HG03097 (cell line): ENCODE measurements around the gene TEX12.
"Not testable (repeated sequence)": the region's sequence is repeated elsewhere in the genome, so short reads cannot be mapped to it uniquely, and the experiment has no call there.

ENCODE experiments used
- ATAC-seq: cut with Tn5 transposase; IDR thresholded peaks from one replicate; pipeline ENCODE4 v1.9.1; 2021; ENCODE audit not compliant: unreplicated experiment, low FRiP score

The TEX12 gene, protein sequence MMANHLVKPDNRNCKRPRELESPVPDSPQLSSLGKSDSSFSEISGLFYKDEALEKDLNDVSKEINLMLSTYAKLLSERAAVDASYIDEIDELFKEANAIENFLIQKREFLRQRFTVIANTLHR

DNA sequence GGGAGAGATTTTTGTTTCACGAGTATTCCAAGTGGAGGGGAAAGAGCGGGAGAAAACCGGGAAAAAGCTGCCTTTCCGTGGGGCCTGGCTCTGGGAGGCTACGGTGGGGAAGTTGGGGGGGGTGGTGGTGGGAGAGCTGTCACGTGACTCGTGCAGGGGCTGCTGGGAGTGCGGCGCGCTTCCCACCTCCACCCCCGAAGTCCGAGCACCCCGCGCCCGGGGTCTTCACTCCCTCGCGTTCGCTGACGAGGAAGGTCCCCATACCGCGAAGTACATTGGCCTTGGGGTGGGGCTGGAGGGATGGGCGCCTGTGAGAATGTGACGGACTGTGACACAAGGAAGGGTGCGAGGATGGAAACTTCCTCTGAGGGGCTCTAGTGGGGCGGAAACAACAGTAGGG is at the start of gene TEX12:
TSS of gene TEX12 (plus strand) at position 228 of the 400 bp plus-strand sequence. CDS start 1,897 bp downstream, outside the sequence.
- no peak for ATAC-seq

DNA sequence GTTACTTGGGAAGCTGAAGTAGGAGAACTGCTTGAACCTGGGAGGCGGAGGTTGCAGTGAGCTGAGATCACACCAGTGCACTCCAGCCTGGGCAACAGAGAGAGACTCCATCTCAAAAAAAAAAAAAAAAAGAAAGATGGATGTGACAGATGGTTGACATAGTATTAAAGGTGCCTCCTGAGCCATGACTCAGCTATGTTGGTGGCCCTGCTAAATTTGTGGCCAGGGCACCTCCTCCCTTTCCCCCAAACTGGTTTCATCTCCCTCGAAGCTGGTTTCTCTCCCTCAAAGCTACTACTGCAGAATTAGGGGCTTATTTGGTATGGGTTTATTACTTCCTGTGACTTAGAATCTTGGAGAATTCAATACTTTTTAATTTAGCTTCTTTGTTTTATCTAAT is 49.0 kb upstream of the TEX12 start:
- ATAC-seq = no peak

DNA sequence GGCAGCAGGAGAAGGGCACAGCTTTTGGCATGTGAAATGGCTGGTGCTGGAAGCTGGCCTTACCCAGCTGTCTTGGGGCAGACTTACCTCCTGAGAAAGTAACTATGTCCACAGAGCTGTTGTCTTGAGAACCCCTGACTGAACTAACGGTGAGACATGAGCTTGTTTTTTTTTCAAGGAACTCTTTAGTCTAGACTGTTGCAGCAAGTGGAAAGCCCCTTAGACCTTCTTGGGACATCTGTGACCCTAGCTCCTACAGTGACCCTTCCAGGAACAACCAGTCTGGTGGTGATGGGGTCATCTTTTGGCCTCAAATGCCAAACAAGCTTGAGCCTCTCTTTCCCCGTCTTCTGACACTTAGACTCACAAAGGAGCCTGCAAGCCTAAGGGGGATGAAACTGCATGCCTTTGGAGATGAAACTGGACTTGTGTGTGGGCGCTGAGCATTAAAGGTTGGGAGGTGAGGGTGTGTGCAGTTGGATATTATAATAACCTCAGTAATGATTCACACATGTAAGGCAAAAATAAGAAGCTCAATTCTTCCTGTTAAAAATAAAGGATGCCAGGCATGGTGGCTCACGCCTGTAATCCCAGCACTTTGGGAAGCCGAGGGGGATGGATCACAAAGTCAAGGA is 45.1 kb upstream of the TEX12 start:
- ATAC-seq = no peak

DNA sequence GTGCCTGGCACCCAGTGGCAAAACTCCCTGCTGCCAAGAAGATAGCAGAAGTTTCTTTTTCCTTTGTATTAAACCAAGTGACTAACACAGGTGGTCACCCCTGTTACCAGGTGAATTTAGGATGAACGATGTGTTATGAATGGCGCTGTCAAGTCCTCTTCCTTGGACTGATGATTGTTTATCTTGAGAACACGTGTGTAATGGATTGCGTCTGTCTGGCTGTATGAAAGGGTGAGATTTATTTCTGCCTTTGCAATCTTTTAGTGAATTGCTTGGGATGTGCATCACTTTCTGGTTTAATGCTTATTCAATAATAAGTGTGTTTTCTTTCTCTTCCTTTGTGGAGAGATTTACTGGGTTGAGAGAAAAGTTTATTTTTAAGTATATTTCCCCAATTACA is 44.0 kb upstream of the TEX12 start:
- ATAC-seq = no peak

DNA sequence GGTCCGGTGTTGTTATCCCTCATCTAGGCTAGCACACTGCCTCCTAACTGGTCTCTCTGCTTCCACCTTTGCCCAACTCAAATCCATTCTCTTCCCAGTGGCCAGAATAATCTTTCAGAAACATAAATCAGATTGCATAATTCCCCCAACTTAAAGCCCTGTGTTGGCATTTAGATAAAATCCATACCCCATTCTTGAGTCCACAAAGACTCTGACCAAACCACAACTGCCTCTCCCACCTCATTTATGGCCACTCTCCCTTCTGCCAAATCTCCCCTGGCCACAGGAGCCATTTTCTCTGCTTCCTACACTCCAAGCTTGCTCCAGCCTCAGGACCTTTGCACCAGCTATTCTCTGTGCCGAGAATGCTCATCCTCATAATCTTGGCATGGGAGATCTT is 40.1 kb upstream of the TEX12 start:
- ATAC-seq = no peak

DNA sequence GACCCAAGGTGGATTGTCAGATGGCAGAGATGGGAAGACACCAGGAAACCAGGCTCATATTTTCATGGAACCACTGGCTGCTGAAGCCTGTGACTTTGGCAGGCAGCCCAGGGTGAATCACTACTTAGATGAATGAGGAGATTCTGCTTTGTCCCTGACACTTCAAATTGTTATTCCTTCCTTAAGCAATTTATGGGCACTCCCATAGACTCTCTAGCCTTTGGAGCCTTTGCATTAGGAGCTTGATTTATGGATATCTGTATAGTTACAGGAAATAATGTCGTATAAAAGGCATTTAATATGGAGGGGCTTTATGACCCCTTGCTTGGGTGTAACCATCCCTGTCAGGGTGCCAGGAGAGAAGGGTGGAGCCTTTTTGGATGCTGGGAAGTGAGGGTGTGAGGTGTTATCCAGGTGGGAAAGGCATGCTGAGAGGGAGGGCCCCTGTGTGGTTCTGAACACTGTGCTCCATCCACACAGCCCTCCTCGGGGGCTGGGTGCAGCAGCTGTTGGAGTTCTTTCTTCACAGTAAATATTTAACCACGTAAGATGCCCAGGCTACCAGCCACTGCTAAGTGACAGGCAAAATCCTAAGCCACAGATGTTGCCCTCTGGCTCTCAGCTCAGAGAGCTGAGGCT is 38.6 kb upstream of the TEX12 start:
- ATAC-seq = no peak

DNA sequence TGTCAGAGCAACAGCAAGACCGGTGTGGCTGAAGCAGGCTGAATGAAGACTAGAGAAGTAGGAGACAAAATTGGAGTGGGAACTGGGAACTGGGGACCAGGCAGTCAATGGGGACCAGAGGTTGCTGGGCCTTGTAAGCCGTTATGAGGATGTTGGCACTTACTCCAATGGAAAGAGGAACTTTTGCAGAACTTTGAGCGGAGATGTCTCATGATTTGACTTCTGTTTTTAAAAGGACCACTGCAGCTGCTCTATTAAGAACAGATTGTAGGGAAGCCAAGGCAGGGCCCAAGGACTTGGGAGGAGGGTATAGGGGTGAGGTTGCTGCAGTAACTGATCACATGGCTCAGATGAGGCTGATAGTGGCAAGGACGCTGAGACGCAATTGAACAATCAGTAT is 37.5 kb upstream of the TEX12 start:
- ATAC-seq = no peak

DNA sequence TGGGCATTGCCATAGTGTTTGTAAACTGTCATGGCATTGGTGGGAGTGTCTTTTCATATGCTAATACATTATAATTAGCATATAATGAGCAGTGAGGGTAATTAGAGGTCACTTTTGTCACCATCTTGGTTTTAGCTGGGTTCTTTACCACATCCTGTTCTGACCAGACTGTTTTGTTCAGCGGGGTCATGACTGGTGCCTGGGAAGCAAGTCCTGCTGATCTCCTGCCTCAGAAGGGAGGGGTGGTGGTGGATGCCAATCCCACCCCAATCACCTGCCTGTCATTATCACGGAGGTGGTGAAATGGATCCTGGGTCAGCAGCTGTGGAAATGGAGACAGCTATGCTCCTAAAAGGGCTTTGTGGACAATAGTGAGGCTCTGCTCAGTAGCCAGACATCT is 34.4 kb upstream of the TEX12 start:
- no peak for ATAC-seq

DNA sequence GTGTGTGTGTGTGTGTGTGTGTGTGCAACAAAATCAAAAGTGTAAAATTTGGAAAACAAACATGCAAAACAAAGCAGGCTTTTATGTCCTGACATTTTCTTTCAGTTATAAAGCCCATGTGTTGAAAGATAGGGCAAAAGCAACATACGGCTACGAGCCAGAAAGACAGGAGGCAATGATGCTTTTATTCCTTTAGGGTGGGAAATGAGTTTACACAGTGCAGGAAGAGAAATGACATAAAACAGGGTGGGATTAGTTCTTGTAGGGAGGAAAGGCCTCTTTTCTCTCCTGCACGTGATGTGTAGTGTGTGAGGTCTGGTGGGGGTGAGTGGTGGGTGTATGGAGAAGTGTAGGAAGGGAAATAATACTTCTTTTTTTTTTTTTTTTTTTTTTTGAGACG is 32.7 kb upstream of the TEX12 start:
- ATAC-seq = no peak

DNA sequence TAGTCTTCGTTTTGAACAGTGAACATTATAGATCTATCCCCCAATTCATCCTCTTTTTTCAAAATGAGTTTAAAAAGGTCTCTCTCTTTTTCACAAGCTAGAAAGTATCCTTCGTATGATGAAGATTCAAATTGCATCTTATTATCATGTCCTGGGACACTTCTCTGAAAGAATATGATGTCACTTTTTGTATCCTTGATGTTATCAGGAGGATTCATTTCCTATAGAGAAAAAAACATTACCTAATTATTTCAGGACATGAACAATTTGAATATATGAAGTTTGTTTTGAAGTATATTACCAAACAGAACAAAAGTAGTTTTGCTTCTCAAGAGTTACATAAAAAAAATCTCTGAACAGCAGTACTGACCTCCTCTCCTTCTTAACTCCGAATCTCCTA is 23.6 kb upstream of the TEX12 start:
- ATAC-seq = no peak

DNA sequence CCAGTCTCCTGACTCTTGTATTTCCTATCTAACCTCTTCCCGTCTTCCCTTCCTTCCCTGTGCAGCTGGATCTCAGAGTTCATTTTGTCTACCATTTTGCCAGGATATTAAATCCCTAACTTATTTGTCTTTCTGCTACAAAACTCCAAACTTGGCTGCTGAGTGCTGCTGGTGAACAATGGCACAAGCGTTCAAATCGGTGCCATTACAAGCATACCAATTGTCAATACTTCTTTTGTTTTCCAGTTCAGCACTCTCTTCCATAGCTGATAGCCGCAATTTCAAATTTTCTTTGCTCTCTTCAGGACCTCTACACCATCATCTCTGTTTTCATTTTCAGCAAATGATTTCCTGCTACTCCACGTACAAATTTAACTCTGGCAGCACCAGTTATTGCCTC is 16.7 kb upstream of the TEX12 start:
- ATAC-seq = no peak

DNA sequence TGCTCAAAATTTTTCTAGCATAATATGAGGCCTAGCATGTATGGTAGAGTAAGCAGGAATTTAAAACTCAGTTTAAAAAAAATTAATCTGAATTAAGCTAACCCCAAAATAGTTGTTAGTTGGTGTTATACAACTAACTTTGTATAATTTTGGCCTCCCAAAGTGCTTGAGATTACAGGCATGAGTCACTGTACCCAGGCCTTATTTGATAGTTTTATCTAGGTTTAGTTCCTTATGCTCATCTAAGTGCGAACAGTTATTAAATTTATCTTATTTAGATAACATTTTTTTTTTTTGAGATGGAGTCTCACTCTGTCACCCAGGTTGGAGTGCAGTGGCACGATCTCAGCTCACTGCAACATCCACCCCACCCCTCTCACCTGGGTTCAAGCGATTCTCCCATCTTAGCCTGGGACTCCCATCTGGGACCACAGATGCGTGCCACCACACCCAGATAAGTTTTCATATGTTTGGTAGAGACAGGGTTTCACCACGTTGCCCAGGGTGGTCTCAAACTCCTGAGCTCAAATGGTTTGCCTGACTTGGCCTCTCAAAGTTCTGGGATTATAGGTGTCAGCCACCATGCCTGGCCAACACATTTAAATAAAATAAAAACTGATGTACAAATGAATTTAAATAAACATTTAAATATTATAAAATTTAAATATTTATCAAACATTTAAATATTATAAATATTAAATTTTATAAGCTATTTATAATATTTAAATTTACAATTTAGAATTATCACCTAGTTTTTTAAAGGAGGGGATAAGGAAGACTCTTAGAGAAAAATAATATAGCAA is 10.8 kb upstream of the TEX12 start:
- ATAC-seq = no peak

DNA sequence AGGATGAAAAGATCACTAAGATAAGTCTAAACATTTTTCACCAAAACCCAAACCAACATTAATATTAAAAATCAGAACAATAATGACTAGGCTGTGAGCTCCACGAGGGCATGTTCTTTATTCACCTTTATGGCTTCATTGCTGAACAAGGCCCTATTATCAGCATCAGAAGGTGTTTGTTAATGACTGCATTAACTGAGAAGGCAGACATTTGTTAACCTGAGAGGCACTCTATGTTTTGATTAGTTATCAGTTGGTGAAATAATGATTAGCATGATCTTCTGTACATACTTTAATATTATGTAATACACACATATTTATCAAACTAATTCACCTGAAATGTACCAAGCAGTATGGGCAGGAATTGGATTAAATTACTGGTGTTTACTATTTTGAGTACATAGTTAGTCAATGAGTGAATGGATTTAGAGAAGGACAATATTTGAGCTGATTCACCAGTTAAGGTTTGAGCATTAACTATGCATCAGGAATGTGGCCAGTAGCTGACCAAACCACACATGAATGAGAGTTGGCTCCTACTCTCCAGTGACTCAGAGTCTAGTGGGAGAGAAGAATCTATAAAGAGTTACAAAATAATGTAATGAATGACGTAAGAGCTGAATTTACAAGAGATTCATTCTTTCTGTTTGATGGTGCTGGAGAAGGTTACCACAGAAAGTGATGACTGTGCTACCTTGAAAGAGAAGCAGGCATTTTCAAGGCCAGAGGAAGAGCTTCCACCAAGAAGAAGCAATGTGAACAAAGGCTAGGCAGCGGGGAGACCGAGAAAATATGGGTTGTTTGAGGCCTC is 10.0 kb upstream of the TEX12 start:
- no peak for ATAC-seq

DNA sequence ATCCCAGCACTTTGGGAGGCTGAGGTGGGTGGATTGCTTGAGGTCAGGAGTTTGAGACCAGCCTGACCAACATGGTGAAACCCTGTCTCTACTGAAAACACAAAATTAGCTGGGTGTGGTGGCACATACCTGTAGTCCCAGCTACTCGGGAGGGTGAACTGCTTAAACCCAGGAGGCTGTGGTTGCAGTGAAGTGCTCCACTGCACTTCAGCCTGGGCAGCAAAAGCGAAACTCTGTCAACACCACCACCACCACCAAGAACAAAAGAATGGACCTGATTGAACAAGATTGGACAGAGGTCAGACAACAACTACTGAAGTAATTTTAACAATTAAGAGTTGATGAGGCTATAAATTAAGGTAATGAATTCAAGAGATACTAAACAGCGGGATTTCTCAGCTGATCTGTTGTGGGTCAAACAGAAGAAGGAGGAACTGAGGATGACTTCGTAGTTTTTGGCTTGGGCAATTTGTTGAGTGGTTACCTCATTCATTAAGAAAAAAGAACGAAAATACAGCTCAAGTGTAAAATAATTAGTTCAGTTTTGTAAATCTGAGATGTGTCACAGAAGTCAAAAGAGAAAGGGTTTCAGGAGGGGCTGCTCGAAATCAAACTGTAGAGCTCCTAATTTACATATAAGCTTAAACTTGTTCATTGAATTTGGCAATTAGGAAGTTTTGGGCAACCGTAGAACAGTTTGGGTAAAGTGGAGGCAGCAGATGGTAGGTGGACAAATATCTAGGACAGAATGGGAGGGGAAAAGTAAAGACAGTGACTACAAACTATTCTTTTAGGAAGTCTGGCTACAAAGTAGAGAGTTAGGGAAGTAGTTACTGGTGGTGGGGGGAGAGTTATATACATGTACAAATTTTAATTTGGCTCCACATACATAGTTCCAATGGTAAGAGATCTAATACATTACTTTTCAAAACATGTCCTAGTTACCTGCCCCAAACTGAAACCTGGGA is 7.8 kb upstream of the TEX12 start:
- no peak for ATAC-seq

DNA sequence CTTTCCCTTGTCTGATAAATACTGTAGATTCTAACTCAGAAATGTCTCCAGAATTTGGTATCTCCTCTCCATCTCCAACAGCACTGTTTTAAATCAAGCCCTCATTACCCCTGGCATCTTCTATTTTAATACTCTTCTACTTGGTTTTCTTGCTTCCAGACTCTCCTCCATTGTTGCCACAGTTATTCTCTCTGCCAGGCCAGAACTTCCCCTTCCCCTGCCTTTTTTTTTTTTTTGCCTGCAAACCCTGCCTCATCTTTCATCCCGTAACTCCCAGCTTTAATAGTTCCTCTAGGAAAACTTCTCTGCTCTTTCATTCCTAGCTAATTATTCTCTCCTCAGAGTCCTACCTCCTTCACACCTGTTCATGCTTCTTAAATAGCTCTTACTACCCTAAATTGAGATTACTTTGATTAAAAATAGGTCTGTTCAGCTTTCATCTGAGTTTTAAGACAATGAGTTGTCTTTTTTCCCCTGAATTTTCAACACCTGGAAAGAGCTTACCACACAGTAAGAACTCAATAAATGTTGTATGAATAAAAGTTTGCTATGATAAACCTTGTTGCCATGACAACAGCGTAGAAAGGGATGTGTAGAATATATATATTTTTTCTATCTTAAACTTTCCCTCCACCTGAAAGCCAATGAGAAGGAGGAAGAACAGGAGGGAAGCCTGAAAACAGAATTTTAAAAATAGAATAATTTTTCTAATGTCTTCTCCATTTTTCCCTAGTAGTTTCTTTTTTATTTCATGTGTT is 6.9 kb upstream of the TEX12 start:
- ATAC-seq = no peak

DNA sequence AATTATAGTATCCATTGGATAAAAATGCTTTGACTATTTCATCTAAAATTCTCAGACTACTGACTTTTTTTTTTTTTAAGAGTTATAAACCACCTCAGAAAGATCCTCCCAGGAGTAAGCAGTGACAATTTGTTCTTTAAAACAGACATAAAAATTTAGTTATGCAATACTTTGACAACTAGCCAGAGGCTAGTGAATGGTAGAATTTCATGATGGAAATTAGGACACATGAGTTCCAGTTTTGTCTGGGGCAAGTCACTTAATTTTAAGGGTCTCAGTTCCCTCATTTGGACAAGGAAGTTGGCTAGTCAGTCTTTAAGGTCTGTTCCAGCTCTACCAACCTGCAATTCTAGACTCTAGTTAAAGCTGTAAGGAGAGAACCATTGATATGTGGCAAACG is 6.2 kb upstream of the TEX12 start:
- no peak for ATAC-seq

DNA sequence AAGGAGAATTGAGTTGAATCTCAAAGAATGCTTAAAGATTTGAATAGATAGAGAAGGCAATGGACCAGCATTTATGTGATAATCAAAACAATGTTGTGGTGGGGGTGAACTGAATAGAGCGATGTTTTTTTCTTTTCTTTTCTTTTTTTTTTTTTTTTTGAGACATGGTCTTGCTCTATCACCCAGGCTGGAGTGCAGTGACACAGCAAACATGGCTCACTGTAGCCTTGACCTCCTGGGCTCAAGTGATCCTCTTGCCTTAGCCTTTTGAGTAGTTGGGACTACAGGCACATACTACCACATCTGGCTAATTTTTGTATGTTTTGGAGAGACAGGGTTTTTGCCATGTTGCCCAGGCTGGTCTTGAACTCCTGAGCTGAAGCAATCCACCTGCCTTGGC is 5.0 kb upstream of the TEX12 start:
- ATAC-seq = not testable (repeated sequence)

DNA sequence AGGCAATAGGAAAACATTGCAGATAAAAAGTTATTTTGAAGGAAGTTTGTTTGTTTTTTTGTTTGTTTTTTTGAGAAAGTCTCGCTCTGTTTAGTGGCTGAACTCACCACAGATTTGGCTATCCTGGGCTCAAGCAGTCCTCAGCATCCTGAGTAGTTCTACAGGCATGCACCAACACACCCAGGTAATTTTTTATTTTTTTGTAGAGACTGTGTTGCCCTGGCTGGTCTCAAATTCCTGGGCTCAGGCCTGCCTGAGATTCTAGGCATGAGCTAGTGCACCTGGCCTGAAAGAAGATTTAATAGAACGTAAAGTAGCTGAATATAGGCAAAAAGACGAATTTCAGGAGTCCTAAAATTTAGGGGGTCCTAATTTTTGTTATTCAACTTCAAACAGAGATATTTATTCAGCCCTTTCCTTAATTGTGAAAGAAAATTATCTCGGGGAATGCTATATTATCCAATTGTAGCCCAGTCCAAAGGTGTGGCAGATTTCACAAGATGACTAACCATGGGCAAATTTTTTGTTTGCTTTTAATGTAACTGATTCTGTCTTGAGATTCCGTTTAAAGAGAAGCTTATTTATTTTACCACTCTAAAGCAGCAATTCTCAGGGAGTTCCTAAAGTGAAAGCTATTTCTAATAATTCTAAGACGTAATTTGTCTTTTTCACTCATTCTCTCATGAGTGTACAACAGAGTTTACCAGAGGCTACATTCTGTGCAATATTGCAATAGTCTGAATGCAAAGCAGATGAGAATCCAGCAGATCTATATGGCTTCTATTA is 4.2 kb upstream of the TEX12 start:
- ATAC-seq = no peak
